Natural killer cell (primary cell): ENCODE data around the gene ANKFY1. TPM values are rescaled to one million over a fixed set of nuclear protein-coding genes. Genes with fewer than 3 reads are reported as not detected.

Source experiments
- ATAC-seq, 3 donors: fragments of 150-1000 bp in 2 of 3; fragments of 200-7000 bp in 1 of 3; cut with Tn5 transposase; 1 replicate in 1 of 3; 2 replicates in 2 of 3; pipeline ENCODE4 v1.10.0; 2021; ENCODE audit warnings: mild to moderate bottlenecking in 2 of 3, moderate library complexity in 2 of 3
- DNase-seq, 2 donors: peaks; one replicate each; pipeline versions ENCODE4 v3.0.0 to v3.0.0-alpha.2; 2013 to 2021; ENCODE audit warnings: mixed read lengths in 1 of 2
- H3K27ac ChIP-seq: one replicate; pipeline ENCODE4 v1.5.1; 2013; ENCODE audit warnings: mild to moderate bottlenecking, low read length
- H3K27me3 ChIP-seq: one replicate; pipeline ENCODE4 v1.6.1; 2013; ENCODE audit warnings: low read length; ENCODE audit not compliant: control insufficient read depth, insufficient read depth
- H3K36me3 ChIP-seq: one replicate; pipeline ENCODE4 v1.6.1; 2013; ENCODE audit warnings: low read length; ENCODE audit not compliant: control insufficient read depth, insufficient read depth
- H3K4me1 ChIP-seq: one replicate; pipeline ENCODE4 v1.6.1; 2013; ENCODE audit warnings: low read length; ENCODE audit not compliant: control insufficient read depth, insufficient read depth
- H3K4me3 ChIP-seq: one replicate; pipeline ENCODE4 v1.5.1; 2013; ENCODE audit warnings: low read length
- H3K9me3 ChIP-seq: one replicate; pipeline ENCODE4 v1.6.1; 2013; ENCODE audit warnings: low read length; ENCODE audit not compliant: control insufficient read depth, insufficient read depth
- H3K27ac Mint-ChIP-seq, 2 donors: one replicate each; pipeline ENCODE4 v1.8.0; 2022; ENCODE audit warnings: mild to moderate bottlenecking in 2 of 2, mixed read lengths in 2 of 2, moderate library complexity in 1 of 2
- H3K27me3 Mint-ChIP-seq, 2 donors: one replicate each; pipeline ENCODE4 v1.8.0; 2022; ENCODE audit warnings: low read depth in 2 of 2, mixed read lengths in 2 of 2
- H3K36me3 Mint-ChIP-seq: one replicate; pipeline ENCODE4 v1.8.0; 2022; ENCODE audit warnings: mixed read lengths
- H3K4me1 Mint-ChIP-seq, 2 donors: one replicate each; pipeline ENCODE4 v1.8.0; 2022; ENCODE audit warnings: mixed read lengths in 2 of 2
- H3K4me3 Mint-ChIP-seq: one replicate; pipeline ENCODE4 v1.8.0; 2022; ENCODE audit warnings: mild to moderate bottlenecking, moderate library complexity, mixed read lengths
- H3K9me3 Mint-ChIP-seq, 2 donors: one replicate each; pipeline ENCODE4 v1.8.0; 2022; ENCODE audit warnings: mixed read lengths in 2 of 2
- CTCF ChIP-seq: fragments of 200-600 bp; IDR thresholded peaks from one replicate; pipeline ENCODE4 v1.8.0; 2022; ENCODE audit warnings: antibody characterized with exemption
- WGBS: methylation state at CpG from one replicate; pipeline ENCODE4 v1.1.7; 2013; ENCODE audit warnings: missing lambda C conversion rate; ENCODE audit not compliant: insufficient coverage; 5-methylcytosine and 5-hydroxymethylcytosine counted together
- intact Hi-C: fragments of 100-400 bp; cut with micrococcal nuclease; formaldehyde crosslinking; loops from one replicate; pipeline ENCODE4 v1.14.2; 2022
- total RNA-seq, 4 donors: library from RNA; stranded (reverse); fragments of 120-200 nt in 1 of 4; gene quantifications; one replicate each; pipeline versions ENCODE4 v1.2.3 to v1.2.4, GENCODE V29; 2013 to 2022

ANKFY1 gene
- total RNA-seq, 3 donors from 2014 or later (not counting 1 experiment from before 2014, with no cell fraction given) = 58.4 to 72.4 (median 68.8) TPM

- Histone ChIP-seq H3K4me1 (peaks cover 22% of the 10 kb centered on the region), H3K36me3 (peaks cover 9% of the 10 kb centered on the region), H3K27me3 (no peaks in the 10 kb centered on the region), H3K27ac (no peak overlapping the region), H3K4me3 (no peak overlapping the region), H3K9me3 (no peaks in the 10 kb centered on the region)
- TF ChIP-seq CTCF = no peak
- Mint-ChIP-seq H3K4me3 (no peak overlapping the region), H3K4me1 (peaks cover 68 to 75% of the 10 kb centered on the region in 2 donors), H3K9me3 (no peaks in the 10 kb centered on the region), H3K36me3 (no peaks in the 10 kb centered on the region), H3K27me3 (no peaks in the 10 kb centered on the region), H3K27ac (peak overlapping the region in 1 of 2 donors; percentile 7)
- DNase-seq (no peak), ATAC-seq (no peak)
- 82% methylated on average over 6 of the region's 6 CpGs for WGBS
- intact Hi-C loops = no loop called here
Measured at GRCh38 chr17:4136373-4136772, 127.4 kb downstream of the ANKFY1 start.

GRCh38 chr17:4135489-4135888 is 128.3 kb downstream of the ANKFY1 start:
- peaks cover 20% of the 10 kb centered on the region for H3K4me1 ChIP-seq
- no peaks in the 10 kb centered on the region for H3K27me3 Mint-ChIP-seq
- peaks cover 12% of the 10 kb centered on the region for H3K36me3 ChIP-seq
- no peak for TF ChIP-seq CTCF
- no peak for ATAC-seq
- H3K36me3 Mint-ChIP-seq = no peaks in the 10 kb centered on the region
- H3K4me3 Mint-ChIP-seq = no peak overlapping the region
- intact Hi-C loops = no loop called here
- 95% methylated on average over 3 of the region's 3 CpGs for WGBS
- H3K27ac ChIP-seq = no peak overlapping the region
- peak overlapping the region in 1 of 2 donors; percentile 35 for H3K27ac Mint-ChIP-seq
- no peak for DNase-seq
- no peaks in the 10 kb centered on the region for H3K27me3 ChIP-seq
- H3K9me3 ChIP-seq = no peaks in the 10 kb centered on the region
- peaks cover 68 to 74% of the 10 kb centered on the region in 2 donors for H3K4me1 Mint-ChIP-seq
- no peak overlapping the region for H3K4me3 ChIP-seq
- no peaks in the 10 kb centered on the region for H3K9me3 Mint-ChIP-seq

- Histone ChIP-seq H3K9me3 (no peaks in the 10 kb centered on the region), H3K4me1 (peaks cover 19% of the 10 kb centered on the region), H3K27me3 (no peaks in the 10 kb centered on the region), H3K4me3 (no peak overlapping the region), H3K27ac (no peak overlapping the region), H3K36me3 (peaks cover 10% of the 10 kb centered on the region)
- no peak for DNase-seq
- no peak for TF ChIP-seq CTCF
- no peak for ATAC-seq
- peak overlapping the region in 1 of 2 donors; percentile 69 for H3K27ac Mint-ChIP-seq
- peaks cover 61 to 73% of the 10 kb centered on the region in 2 donors for H3K4me1 Mint-ChIP-seq
- intact Hi-C loops = no loop called here
- no peak overlapping the region for H3K4me3 Mint-ChIP-seq
- H3K27me3 Mint-ChIP-seq = no peaks in the 10 kb centered on the region
- H3K36me3 Mint-ChIP-seq = no peaks in the 10 kb centered on the region
- 92% methylated on average over 3 of the region's 3 CpGs for WGBS
- H3K9me3 Mint-ChIP-seq = no peaks in the 10 kb centered on the region
Measured at GRCh38 chr17:4134721-4135120, 129.1 kb downstream of the ANKFY1 start.

GRCh38 chr17:4130715-4131114 is 133.1 kb downstream of the ANKFY1 start:
- ATAC-seq (peak in 1 of 3 donors; percentile 21), DNase-seq (no peak)
- Mint-ChIP-seq H3K9me3 (no peaks in the 10 kb centered on the region), H3K27ac (peak overlapping the region; percentile 19 to 32), H3K4me1 (peaks cover 60 to 61% of the 10 kb centered on the region in 2 donors), H3K36me3 (no peaks in the 10 kb centered on the region), H3K27me3 (no peaks in the 10 kb centered on the region), H3K4me3 (no peak overlapping the region)
- H3K9me3 ChIP-seq = no peaks in the 10 kb centered on the region
- H3K4me3 ChIP-seq = no peak overlapping the region
- H3K4me1 ChIP-seq = peaks cover 12% of the 10 kb centered on the region
- no peaks in the 10 kb centered on the region for H3K27me3 ChIP-seq
- TF ChIP-seq CTCF = no peak
- peaks cover 4% of the 10 kb centered on the region for H3K36me3 ChIP-seq
- no peak overlapping the region for H3K27ac ChIP-seq
- intact Hi-C loops = no loop called here
- WGBS = 88% methylated on average over 7 of the region's 7 CpGs
